ENCODE results near the gene CILP. TPM values are rescaled to one million over a fixed set of nuclear protein-coding genes. Genes with fewer than 3 reads are reported as not detected.
A peak's percentile ranks its signal among the peaks of the same experiment; 100 is the strongest.

The CILP gene
- total and polyA plus RNA-seq, 2 of the 13 experiments (the other 11 are each of a cell fraction or from before 2014, with no cell fraction given): 0.03 TPM; not detected in 1

GRCh38 chr15:65184868-65185717, 26.2 kb downstream of the CILP start, which contains the start of gene CLPX (continued):
- TF ChIP-seq CSRNP1 (CRISPR knock-in tag; IDR thresholded peaks at IDR 0.05): no peak
- no peak; the same call in 1 of the 2 replicates for TF ChIP-seq SMAD3 (CRISPR knock-in tag; IDR thresholded peaks at IDR 0.05)
- TF ChIP-seq ZNF616 (CRISPR knock-in tag; IDR thresholded peaks at IDR 0.05; ENCODE audit: low read depth): no peak
- 0 out of 2 replicates have a peak, but pooled peaks have one; percentile 41 for TF ChIP-seq TMF1 (CRISPR knock-in tag; IDR thresholded peaks at IDR 0.05; ENCODE audit: low read depth)
- TF ChIP-seq ZNF740 (CRISPR knock-in tag; IDR thresholded peaks at IDR 0.05): peak; percentile 89
- TF ChIP-seq HNF1A (IDR thresholded peaks at IDR 0.05; ENCODE audit: low read depth): peak; percentile 34; the same call in 1 of the 2 replicates
- TF ChIP-seq HNF1A (CRISPR knock-in tag; IDR thresholded peaks at IDR 0.05; ENCODE audit: borderline replicate concordance): peak; percentile 47; the same call in 1 of the 2 replicates
- TF ChIP-seq HNF4G (IDR thresholded peaks at IDR 0.05; ENCODE audit: borderline replicate concordance, low read depth, low read length): no peak
- TF ChIP-seq HNF4G (CRISPR knock-in tag; IDR thresholded peaks at IDR 0.05; ENCODE audit: borderline replicate concordance, low read depth): no peak
- no peak for TF ChIP-seq ZNF431 (CRISPR knock-in tag; IDR thresholded peaks at IDR 0.05; ENCODE audit: borderline replicate concordance, low read depth)
- TF ChIP-seq FOXO1 (CRISPR knock-in tag; IDR thresholded peaks at IDR 0.05): peak; percentile 54
- no peak for TF ChIP-seq ZNF883 (CRISPR knock-in tag; IDR thresholded peaks at IDR 0.05; ENCODE audit: not compliant biosample characterization)
- peak; percentile 82; the same call in 1 of the 2 replicates for TF ChIP-seq ZNF224 (CRISPR knock-in tag; IDR thresholded peaks at IDR 0.05)
- TF ChIP-seq MAZ (IDR thresholded peaks at IDR 0.05; ENCODE audit: borderline replicate concordance, low read depth, low read length): peak; percentile 63
- TF ChIP-seq MAZ (CRISPR knock-in tag; IDR thresholded peaks at IDR 0.05; ENCODE audit: low read depth): peak; percentile 83
- TF ChIP-seq U2AF1 (optimal IDR thresholded peaks at IDR 0.05; ENCODE audit: low read depth, low read length): no peak
- no peak for TF ChIP-seq ZNF460 (CRISPR knock-in tag; IDR thresholded peaks at IDR 0.05; ENCODE audit: borderline replicate concordance)
- TF ChIP-seq ZNF280B (CRISPR knock-in tag; IDR thresholded peaks at IDR 0.05; ENCODE audit: borderline replicate concordance): no peak
- TF ChIP-seq ZNF317 (CRISPR knock-in tag; IDR thresholded peaks at IDR 0.05): no peak; the same call in 1 of the 2 replicates
- TF ChIP-seq MAF1 (CRISPR knock-in tag; IDR thresholded peaks at IDR 0.05; ENCODE audit: borderline replicate concordance): no peak
